GM10266 (cell line): Measurements from ENCODE around the gene ERP44.

Experiments
- DNase-seq: peaks from one replicate; pipeline ENCODE4 v3.0.0; 2012; ENCODE audit errors: extremely low spot score
- TF ChIP-seq, protein P1 (sequence below): IDR thresholded peaks from 2 replicates; pipeline ENCODE4 v1.5.1; 2012; ENCODE audit warnings: mild to moderate bottlenecking, low read depth; ENCODE audit not compliant: control insufficient read depth, insufficient read depth; ENCODE audit errors: missing control alignments

ERP44 gene

GRCh38 chr9:99936947-99937587 is 161.7 kb downstream of the ERP44 start:
- DNase-seq: no peak
- TF ChIP-seq, protein P1, sequence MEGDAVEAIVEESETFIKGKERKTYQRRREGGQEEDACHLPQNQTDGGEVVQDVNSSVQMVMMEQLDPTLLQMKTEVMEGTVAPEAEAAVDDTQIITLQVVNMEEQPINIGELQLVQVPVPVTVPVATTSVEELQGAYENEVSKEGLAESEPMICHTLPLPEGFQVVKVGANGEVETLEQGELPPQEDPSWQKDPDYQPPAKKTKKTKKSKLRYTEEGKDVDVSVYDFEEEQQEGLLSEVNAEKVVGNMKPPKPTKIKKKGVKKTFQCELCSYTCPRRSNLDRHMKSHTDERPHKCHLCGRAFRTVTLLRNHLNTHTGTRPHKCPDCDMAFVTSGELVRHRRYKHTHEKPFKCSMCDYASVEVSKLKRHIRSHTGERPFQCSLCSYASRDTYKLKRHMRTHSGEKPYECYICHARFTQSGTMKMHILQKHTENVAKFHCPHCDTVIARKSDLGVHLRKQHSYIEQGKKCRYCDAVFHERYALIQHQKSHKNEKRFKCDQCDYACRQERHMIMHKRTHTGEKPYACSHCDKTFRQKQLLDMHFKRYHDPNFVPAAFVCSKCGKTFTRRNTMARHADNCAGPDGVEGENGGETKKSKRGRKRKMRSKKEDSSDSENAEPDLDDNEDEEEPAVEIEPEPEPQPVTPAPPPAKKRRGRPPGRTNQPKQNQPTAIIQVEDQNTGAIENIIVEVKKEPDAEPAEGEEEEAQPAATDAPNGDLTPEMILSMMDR: no peak

- no peak for DNase-seq
- TF ChIP-seq, protein P1: no peak
Measured at GRCh38 chr9:99931155-99931840, 167.5 kb downstream of the ERP44 start.

- DNase-seq: no peak
- TF ChIP-seq, protein P1: no peak
Measured at GRCh38 chr9:99929652-99930051, 169.1 kb downstream of the ERP44 start.
